ENCODE results near the gene PCGF5. TPM values are rescaled to one million over a fixed set of nuclear protein-coding genes. Genes with fewer than 3 reads are reported as not detected.

Gene PCGF5
- total and polyA plus RNA-seq, 2 experiments from 2014 or later: 7.7 to 8.7 TPM

GRCh38 chr10:91249700-91250099, 29.2 kb downstream of the PCGF5 start:
- Histone ChIP-seq H3K9me2 (ENCODE audit: insufficient read depth) (no peaks in the 10 kb centered on the region), H3F3A (replicated peaks; ENCODE audit: low read depth) (no peaks in the 10 kb centered on the region), H2AFZ (no peak overlapping the region), H4K20me1 (replicated peaks; ENCODE audit: insufficient read depth) (0 out of 2 replicates have a peak, but pooled peaks cover 2% of the 10 kb centered on the region), H3K4me1 (ENCODE audit: insufficient read depth) (no peaks in the 10 kb centered on the region), H3K4me3 (no peak overlapping the region), H3K27me3 (ENCODE audit: insufficient read depth) (peaks cover 6% of the 10 kb centered on the region; the same call in 1 of the 2 replicates), H3K27ac (ENCODE audit: low read depth) (no peak overlapping the region), H3K4me2 (no peak overlapping the region), H3K36me3 (ENCODE audit: insufficient read depth) (no peaks in the 10 kb centered on the region), H3K79me2 (replicated peaks; ENCODE audit: insufficient read depth) (no peaks in the 10 kb centered on the region)
- DNase-seq (ENCODE audit: low spot score) (no peak), ATAC-seq (no peak)
- H3K27ac Mint-ChIP-seq: no peak overlapping the region
- no peak overlapping the region for H3K4me3 Mint-ChIP-seq
- TF ChIP-seq STAT1 (IDR thresholded peaks at IDR 0.05; ENCODE audit: unreplicated experiment) (no peak), NANOG (IDR thresholded peaks at IDR 0.05; ENCODE audit: borderline replicate concordance) (no peak), ZNF114 (CRISPR knock-in tag; IDR thresholded peaks at IDR 0.05) (no peak), JUNB (IDR thresholded peaks at IDR 0.05; ENCODE audit: unreplicated experiment) (no peak), ZNF331 (CRISPR knock-in tag; IDR thresholded peaks at IDR 0.05; ENCODE audit: low read depth) (no peak), EZH2phosphoT487 (IDR thresholded peaks at IDR 0.05; ENCODE audit: unreplicated experiment) (no peak), REST (IDR thresholded peaks at IDR 0.05; ENCODE audit: unreplicated experiment) (no peak), CTCF (conservative IDR thresholded peaks at IDR 0.05; ENCODE audit: low read depth in 2 of 2) (no peak), EZH2 (IDR thresholded peaks at IDR 0.05; ENCODE audit: low read depth, unreplicated experiment) (no peak), CREB1 (CRISPR knock-in tag; IDR thresholded peaks at IDR 0.05; ENCODE audit: low read depth) (no peak), ZNF462 (CRISPR knock-in tag; IDR thresholded peaks at IDR 0.05) (no peak), POLR2AphosphoS5 (IDR thresholded peaks at IDR 0.05; ENCODE audit: low read depth) (no peak), ETS1 (IDR thresholded peaks at IDR 0.05) (no peak)
- H3K27me3 Mint-ChIP-seq (ENCODE audit: insufficient read depth, low read depth, poor library complexity): no peaks in the 10 kb centered on the region
- no peaks in the 10 kb centered on the region for H3K9me3 Mint-ChIP-seq
- no peaks in the 10 kb centered on the region for H3K36me3 Mint-ChIP-seq (ENCODE audit: low read depth)
- 0 out of 3 replicates have a peak, but pooled peaks cover 2% of the 10 kb centered on the region for H3K4me1 Mint-ChIP-seq

Data from GM23338 (cell line).